Measurements from ENCODE around the gene ASIC4.

The ASIC4 gene

GRCh38 chr2:219541611-219542180, 27.4 kb downstream of the ASIC4 start:
- peak; percentile 91 for TF ChIP-seq CTCF (IDR thresholded peaks at IDR 0.05; ENCODE audit: control extremely low read depth, extremely low read depth, low read depth, missing control alignments)
- peak; percentile 89 for DNase-seq (ENCODE audit: extremely low spot score)
- CTCF ChIA-PET, result interaction anchor here (0.6 to 8.1 kb wide), 57 partner anchors 8 to 1270 kb away, joined by 3 to 153 read pairs (median 5); partner anchors contain the start of genes GMPPA, OBSL1 and STK11IP
- POLR2A ChIA-PET, result interaction anchor here (0.6 kb wide), 1 partner anchor 180 kb away, joined by 5 read pairs; no protein-coding TSS in a partner anchor

- CTCF ChIA-PET, result interaction anchor here (1.0 to 8.1 kb wide), 13 partner anchors 9 to 155 kb away, joined by 3 to 153 read pairs (median 6); partner anchors contain the start of gene DNPEP
- POLR2A ChIA-PET, result interaction anchor here (1.0 kb wide), 1 partner anchor 55 kb away, joined by 3 read pairs; no protein-coding TSS in a partner anchor
- peak; percentile 41 for DNase-seq (ENCODE audit: extremely low spot score)
- no peak for TF ChIP-seq CTCF (IDR thresholded peaks at IDR 0.05; ENCODE audit: control extremely low read depth, extremely low read depth, low read depth, missing control alignments)
Measured at GRCh38 chr2:219542931-219543595, 28.8 kb downstream of the ASIC4 start.

- peak; percentile 99 for DNase-seq (ENCODE audit: extremely low spot score)
- CTCF ChIA-PET, result interaction anchor here (1.0 to 8.1 kb wide), 13 partner anchors 10 to 156 kb away, joined by 3 to 153 read pairs (median 6); partner anchors contain the start of gene DNPEP
- POLR2A ChIA-PET, result interaction anchor here (1.0 kb wide), 1 partner anchor 54 kb away, joined by 3 read pairs; no protein-coding TSS in a partner anchor
- no peak for TF ChIP-seq CTCF (IDR thresholded peaks at IDR 0.05; ENCODE audit: control extremely low read depth, extremely low read depth, low read depth, missing control alignments)
Measured at GRCh38 chr2:219543596-219544358, 29.5 kb downstream of the ASIC4 start, which contains the start of the genes CHPF and TMEM198. Gene CHPF, minus strand, starts transcription at chr2:219543809. Its CDS starts 271 bp downstream, at chr2:219543538. Gene TMEM198, plus strand, starts transcription at chr2:219544028. Its CDS starts 700 bp downstream, at chr2:219544728.

- DNase-seq (ENCODE audit: extremely low spot score), result no peak
- ChIA-PET CTCF (interaction anchor here (1.0 to 8.1 kb wide), 8 partner anchors 10 to 146 kb away, joined by 3 to 153 read pairs (median 64); no protein-coding TSS in a partner anchor), POLR2A (no interaction called here)
- no peak for TF ChIP-seq CTCF (IDR thresholded peaks at IDR 0.05; ENCODE audit: control extremely low read depth, extremely low read depth, low read depth, missing control alignments)
Measured at GRCh38 chr2:219544567-219544966, 30.3 kb downstream of the ASIC4 start.

- CTCF ChIA-PET, result interaction anchor here (1.0 to 8.1 kb wide), 5 partner anchors 9 to 99 kb away, joined by 3 to 153 read pairs (median 66); a partner anchor contains a TSS
- no peak for DNase-seq (ENCODE audit: extremely low spot score)
- POLR2A ChIA-PET, result no interaction called here
- TF ChIP-seq CTCF (IDR thresholded peaks at IDR 0.05; ENCODE audit: control extremely low read depth, extremely low read depth, low read depth, missing control alignments), result no peak
Measured at GRCh38 chr2:219545295-219545942, 31.1 kb downstream of the ASIC4 start.
